Panc1 (cell line): ENCODE results near the gene ZNF808. TPM values are rescaled to one million over a fixed set of nuclear protein-coding genes. Genes with fewer than 3 reads are reported as not detected.
"Not testable (repeated sequence)": the region's sequence is repeated elsewhere in the genome, so short reads cannot be mapped to it uniquely, and the experiment has no call there.

Source experiments
- ATAC-seq: fragments of 200-7000 bp; cut with Tn5 transposase; 2 replicates; pipeline ENCODE4 v1.9.1; 2020; ENCODE audit warnings: mild to moderate bottlenecking, moderate library complexity
- BruUV-seq: library from RNA; stranded (reverse); fragments of 400-500 nt; replicated peaks from 2 replicates; lab custom pipeline; 2021; lab: Mats Ljungman, UMichigan
- CTCF ChIA-PET: fragments of 300-600 bp; sonication (Branson Sonifier 250); formaldehyde crosslinking; loops from one replicate; lab custom pipeline; 2022; ENCODE audit warnings: antibody characterized with exemption; lab: Charles Lee
- POLR2A ChIA-PET: fragments of 300-600 bp; sonication (Branson Sonifier 250); formaldehyde crosslinking; loops from one replicate; lab custom pipeline; 2022; ENCODE audit warnings: antibody characterized with exemption; lab: Charles Lee
- DNase-seq: peaks from one replicate; pipeline ENCODE4 v3.0.0-alpha.2; 2010; ENCODE audit warnings: low read depth, low spot score
- H3K27ac ChIP-seq: 2 replicates; pipeline ENCODE4 v1.5.1; 2011; ENCODE audit warnings: mild to moderate bottlenecking, low read length, inconsistent platforms
- H3K27me3 ChIP-seq: fragments of 200-500 bp; sonication (Bioruptor generic); 2 replicates; pipeline ENCODE4 v1.6.0; 2014; ENCODE audit warnings: low read length, inconsistent platforms; ENCODE audit not compliant: control insufficient read depth, insufficient read depth
- H3K36me3 ChIP-seq: fragments of 200-500 bp; sonication (Bioruptor generic); 2 replicates; pipeline ENCODE4 v1.5.1; 2014; ENCODE audit warnings: inconsistent platforms, mild to moderate bottlenecking, low read length, moderate library complexity; ENCODE audit not compliant: control insufficient read depth, insufficient read depth
- H3K4me1 ChIP-seq: 2 replicates; pipeline ENCODE4 v1.5.1; 2011; ENCODE audit warnings: inconsistent platforms, mild to moderate bottlenecking, low read length, moderate library complexity; ENCODE audit not compliant: control insufficient read depth, insufficient read depth
- H3K4me3 ChIP-seq, 2 experiments: 2 replicates each; pipeline ENCODE4 v1.5.1; 2011 to 2012; ENCODE audit warnings: low read depth in 2 of 2, low read length in 2 of 2, mild to moderate bottlenecking in 2 of 2, inconsistent platforms in 1 of 2, moderate library complexity in 1 of 2
- H3K9me3 ChIP-seq: fragments of 200-500 bp; sonication (Bioruptor generic); 2 replicates; pipeline ENCODE4 v1.5.1; 2014; ENCODE audit warnings: low read depth, mild to moderate bottlenecking, inconsistent platforms, low read length, moderate library complexity; ENCODE audit not compliant: control insufficient read depth, insufficient read depth
- CTCF ChIP-seq: fragments of 450-650 bp; IDR thresholded peaks from 2 replicates; pipeline ENCODE4 v1.5.1; 2017; ENCODE audit warnings: mild to moderate bottlenecking
- POLR2AphosphoS5 ChIP-seq: IDR thresholded peaks from 2 replicates; pipeline ENCODE4 v1.6.1; 2012; ENCODE audit warnings: mild to moderate bottlenecking, low read depth, low read length, moderate library complexity
- SIN3A ChIP-seq: IDR thresholded peaks from 2 replicates; pipeline ENCODE4 v1.6.1; 2012; ENCODE audit warnings: low read depth, mild to moderate bottlenecking, low read length, moderate library complexity, borderline replicate concordance; ENCODE audit not compliant: insufficient read depth
- TCF7L2 ChIP-seq: IDR thresholded peaks from 2 replicates; pipeline ENCODE4 v1.6.1; 2011; ENCODE audit warnings: mild to moderate bottlenecking, low read depth, low read length, inconsistent platforms
- in situ Hi-C: cut with HindIII; loops from 2 replicates; pipeline ENCODE4 v1.10.0; 2016; ENCODE audit warnings: low sequenced_read_pairs, low pct_unique_long_range_greater_than_20kb
- intact Hi-C: fragments of 100-400 bp; cut with micrococcal nuclease; formaldehyde crosslinking; loops from one replicate; pipeline ENCODE4 v1.10.0; 2022; ENCODE audit not compliant: unreplicated experiment
- total RNA-seq: library from RNA; stranded (reverse); gene quantifications from one replicate; pipeline ENCODE4 v1.2.1, GENCODE V29; 2021; ENCODE audit not compliant: unreplicated experiment
- TF ChIP-seq, protein P1 (sequence below), 2 experiments: IDR thresholded peaks; 2 replicates each; pipeline ENCODE4 v1.6.1; 2011 to 2012; ENCODE audit warnings: low read depth in 2 of 2, control low read depth in 1 of 2, low read length in 1 of 2, mild to moderate bottlenecking in 1 of 2, moderate library complexity in 1 of 2; ENCODE audit not compliant: insufficient read depth in 1 of 2

Gene ZNF808
- total RNA-seq, 1 experiment from 2014 or later: 19.1 TPM

DNA sequence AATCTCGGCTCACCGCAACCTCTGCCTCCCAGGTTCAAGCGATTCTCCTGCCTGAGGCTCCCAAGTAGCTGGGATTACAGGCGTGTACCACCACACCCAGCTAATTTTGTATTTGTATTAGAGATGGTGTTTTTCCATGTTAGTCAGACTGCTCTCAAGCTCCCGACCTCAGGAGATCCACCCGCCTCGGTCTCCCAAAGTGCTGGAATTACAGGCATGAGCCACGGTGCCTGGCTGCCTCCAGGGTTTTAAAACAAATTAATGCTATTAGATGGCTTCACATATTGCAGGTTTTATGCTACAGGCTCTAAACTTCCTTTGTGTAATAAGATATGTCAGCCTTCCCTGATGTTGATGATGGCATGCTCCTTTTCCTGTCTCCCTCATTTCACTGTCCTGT is 34.1 kb downstream of the ZNF808 start:
- H3K27me3 ChIP-seq, CTCF ChIA-PET, H3K9me3 ChIP-seq, ATAC-seq, DNase-seq, H3K27ac ChIP-seq, H3K36me3 ChIP-seq, in situ Hi-C loops, intact Hi-C loops, POLR2A ChIA-PET, BruUV-seq, H3K4me1 ChIP-seq, H3K4me3 ChIP-seq: not testable (repeated sequence)

- intact Hi-C loops: no loop called here
Observed at GRCh38 chr19:52566121-52566520, 38.7 kb downstream of the ZNF808 start.

More at GRCh38 chr19:52566121-52566520, 38.7 kb downstream of the ZNF808 start:
- no peak overlapping the region for H3K27ac ChIP-seq
- no peak overlapping the region for H3K4me3 ChIP-seq
- in situ Hi-C loops: no loop called here
- no peaks in the 10 kb centered on the region for H3K9me3 ChIP-seq
- no TSS peak for BruUV-seq
- DNase-seq (no peak), ATAC-seq (no peak)
- TF ChIP-seq CTCF (no peak), POLR2AphosphoS5 (no peak), SIN3A (no peak), TCF7L2 (no peak)
- TF ChIP-seq, protein P1, sequence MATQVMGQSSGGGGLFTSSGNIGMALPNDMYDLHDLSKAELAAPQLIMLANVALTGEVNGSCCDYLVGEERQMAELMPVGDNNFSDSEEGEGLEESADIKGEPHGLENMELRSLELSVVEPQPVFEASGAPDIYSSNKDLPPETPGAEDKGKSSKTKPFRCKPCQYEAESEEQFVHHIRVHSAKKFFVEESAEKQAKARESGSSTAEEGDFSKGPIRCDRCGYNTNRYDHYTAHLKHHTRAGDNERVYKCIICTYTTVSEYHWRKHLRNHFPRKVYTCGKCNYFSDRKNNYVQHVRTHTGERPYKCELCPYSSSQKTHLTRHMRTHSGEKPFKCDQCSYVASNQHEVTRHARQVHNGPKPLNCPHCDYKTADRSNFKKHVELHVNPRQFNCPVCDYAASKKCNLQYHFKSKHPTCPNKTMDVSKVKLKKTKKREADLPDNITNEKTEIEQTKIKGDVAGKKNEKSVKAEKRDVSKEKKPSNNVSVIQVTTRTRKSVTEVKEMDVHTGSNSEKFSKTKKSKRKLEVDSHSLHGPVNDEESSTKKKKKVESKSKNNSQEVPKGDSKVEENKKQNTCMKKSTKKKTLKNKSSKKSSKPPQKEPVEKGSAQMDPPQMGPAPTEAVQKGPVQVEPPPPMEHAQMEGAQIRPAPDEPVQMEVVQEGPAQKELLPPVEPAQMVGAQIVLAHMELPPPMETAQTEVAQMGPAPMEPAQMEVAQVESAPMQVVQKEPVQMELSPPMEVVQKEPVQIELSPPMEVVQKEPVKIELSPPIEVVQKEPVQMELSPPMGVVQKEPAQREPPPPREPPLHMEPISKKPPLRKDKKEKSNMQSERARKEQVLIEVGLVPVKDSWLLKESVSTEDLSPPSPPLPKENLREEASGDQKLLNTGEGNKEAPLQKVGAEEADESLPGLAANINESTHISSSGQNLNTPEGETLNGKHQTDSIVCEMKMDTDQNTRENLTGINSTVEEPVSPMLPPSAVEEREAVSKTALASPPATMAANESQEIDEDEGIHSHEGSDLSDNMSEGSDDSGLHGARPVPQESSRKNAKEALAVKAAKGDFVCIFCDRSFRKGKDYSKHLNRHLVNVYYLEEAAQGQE (IDR thresholded peaks at IDR 0.05; ENCODE audit: insufficient read depth in 1 of 2, low read depth in 2 of 2, low read length in 1 of 2): no peak
- ChIA-PET POLR2A (interaction anchor here (0.7 kb wide), 1 partner anchor 12 kb away, joined by 8 read pairs; no protein-coding TSS in a partner anchor), CTCF (no interaction called here)
- H3K4me1 ChIP-seq: no peaks in the 10 kb centered on the region
- H3K27me3 ChIP-seq: no peaks in the 10 kb centered on the region
- no peaks in the 10 kb centered on the region for H3K36me3 ChIP-seq
